ENCODE results near the gene NOTCH4.

NOTCH4 gene

DNA sequence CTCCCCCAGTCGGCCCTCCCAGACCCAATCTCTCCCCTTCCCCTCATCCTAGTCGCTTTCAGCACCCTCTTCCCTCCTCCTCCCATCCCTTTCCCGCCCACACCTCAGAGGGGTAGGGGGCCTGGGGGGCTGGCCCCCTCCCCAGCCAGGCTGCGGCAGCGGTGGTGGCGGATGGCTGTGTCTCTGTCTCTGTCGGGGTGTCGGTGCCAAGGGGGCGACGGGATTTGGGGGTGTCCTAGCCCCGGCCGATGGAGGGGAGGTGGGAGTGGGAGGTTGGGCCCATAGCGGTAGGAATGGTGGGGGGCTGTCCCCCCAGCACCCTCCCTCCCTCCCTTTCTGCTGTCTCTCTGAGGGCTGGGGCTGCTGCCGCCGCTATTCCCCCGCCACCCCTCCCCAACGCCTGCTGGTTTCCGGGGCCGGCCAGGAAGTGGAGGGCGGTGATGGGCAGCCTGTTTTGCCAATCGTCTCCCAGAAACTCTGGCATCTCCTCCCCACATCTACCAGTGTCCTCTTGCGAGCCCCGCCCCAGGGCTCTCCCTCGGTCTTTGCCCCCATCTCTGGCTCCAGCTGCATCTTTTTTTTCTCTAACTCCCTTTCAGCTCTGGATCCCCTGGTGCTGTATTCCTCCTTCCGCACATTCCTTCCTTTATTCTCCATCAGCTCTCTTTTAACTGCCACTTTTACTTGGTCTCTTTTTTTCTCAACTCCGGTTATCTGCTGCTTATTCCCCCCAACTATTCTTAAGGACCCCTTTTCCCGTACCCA, 48.0 kb downstream of the NOTCH4 start, which contains the start of gene AGPAT1:
Gene AGPAT1 (minus strand): TSS at position 374 of the 765 bp plus-strand sequence. CDS start 4,588 bp downstream, outside the sequence.
- peak; percentile 98 for DNase-seq (ENCODE audit: low spot score)
- TF ChIP-seq, protein P1, sequence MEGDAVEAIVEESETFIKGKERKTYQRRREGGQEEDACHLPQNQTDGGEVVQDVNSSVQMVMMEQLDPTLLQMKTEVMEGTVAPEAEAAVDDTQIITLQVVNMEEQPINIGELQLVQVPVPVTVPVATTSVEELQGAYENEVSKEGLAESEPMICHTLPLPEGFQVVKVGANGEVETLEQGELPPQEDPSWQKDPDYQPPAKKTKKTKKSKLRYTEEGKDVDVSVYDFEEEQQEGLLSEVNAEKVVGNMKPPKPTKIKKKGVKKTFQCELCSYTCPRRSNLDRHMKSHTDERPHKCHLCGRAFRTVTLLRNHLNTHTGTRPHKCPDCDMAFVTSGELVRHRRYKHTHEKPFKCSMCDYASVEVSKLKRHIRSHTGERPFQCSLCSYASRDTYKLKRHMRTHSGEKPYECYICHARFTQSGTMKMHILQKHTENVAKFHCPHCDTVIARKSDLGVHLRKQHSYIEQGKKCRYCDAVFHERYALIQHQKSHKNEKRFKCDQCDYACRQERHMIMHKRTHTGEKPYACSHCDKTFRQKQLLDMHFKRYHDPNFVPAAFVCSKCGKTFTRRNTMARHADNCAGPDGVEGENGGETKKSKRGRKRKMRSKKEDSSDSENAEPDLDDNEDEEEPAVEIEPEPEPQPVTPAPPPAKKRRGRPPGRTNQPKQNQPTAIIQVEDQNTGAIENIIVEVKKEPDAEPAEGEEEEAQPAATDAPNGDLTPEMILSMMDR (IDR thresholded peaks at IDR 0.05; ENCODE audit: extremely low read depth, missing control alignments) = no peak

- TF ChIP-seq, protein P1 (IDR thresholded peaks at IDR 0.05; ENCODE audit: extremely low read depth, missing control alignments) = no peak
- no peak for DNase-seq (ENCODE audit: low spot score)
Measured at GRCh38 chr6:32175322-32175710, 48.6 kb downstream of the NOTCH4 start.

DNA sequence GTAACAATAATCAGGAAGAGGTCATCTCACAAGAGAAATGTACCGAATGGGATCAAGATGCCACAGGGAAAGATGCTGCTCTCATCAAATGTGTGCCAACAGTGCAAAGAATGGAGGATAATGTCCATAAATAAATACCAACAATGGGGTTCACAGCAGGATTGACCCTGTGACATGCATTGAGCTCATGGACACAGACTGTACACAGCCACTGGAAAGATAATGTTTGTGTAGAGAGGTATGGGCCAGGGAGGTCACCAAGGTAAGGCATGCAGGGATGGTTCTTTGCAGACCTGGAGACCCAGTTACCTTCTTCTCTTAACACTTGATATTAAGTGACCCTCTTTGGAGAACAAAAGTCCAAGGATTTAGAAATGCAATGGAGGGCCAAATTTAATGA, 49.5 kb downstream of the NOTCH4 start:
- TF ChIP-seq, protein P1 (IDR thresholded peaks at IDR 0.05; ENCODE audit: extremely low read depth, missing control alignments) = no peak
- DNase-seq (ENCODE audit: low spot score) = no peak

GRCh38 chr6:32173051-32173727, 50.7 kb downstream of the NOTCH4 start:
- no peak for DNase-seq (ENCODE audit: low spot score)
- TF ChIP-seq, protein P1 (IDR thresholded peaks at IDR 0.05; ENCODE audit: extremely low read depth, missing control alignments) = no peak

GRCh38 chr6:32171234-32171633, 52.6 kb downstream of the NOTCH4 start:
- TF ChIP-seq, protein P1 (IDR thresholded peaks at IDR 0.05; ENCODE audit: extremely low read depth, missing control alignments) = no peak
- no peak for DNase-seq (ENCODE audit: low spot score)

DNA sequence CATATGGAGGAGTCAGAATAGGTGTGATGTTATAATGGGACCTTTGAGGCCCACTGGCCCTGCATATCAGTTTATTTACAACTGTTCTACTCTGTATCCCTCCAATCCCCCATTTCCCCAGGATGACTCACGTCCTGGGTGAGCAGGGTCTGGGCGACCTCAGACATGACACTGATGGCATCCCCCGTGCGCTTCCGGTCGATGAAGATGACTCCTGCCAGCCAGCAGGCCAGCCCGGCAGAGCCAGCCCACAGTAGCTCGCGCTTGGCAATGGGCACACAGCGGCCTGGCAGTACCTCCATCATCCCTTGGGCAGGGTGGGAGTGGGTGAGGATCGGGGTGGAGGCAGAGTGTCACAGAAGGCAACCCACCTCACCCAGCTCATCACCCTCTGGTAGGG, 53.6 kb downstream of the NOTCH4 start:
- TF ChIP-seq, protein P1 (IDR thresholded peaks at IDR 0.05; ENCODE audit: extremely low read depth, missing control alignments) = no peak
- DNase-seq (ENCODE audit: low spot score) = no peak
